ENCODE data around the gene ATP2A1. TPM values are rescaled to one million over a fixed set of nuclear protein-coding genes. Genes with fewer than 3 reads are reported as not detected.
A peak's percentile ranks its signal among the peaks of the same experiment; 100 is the strongest.

ATP2A1 gene
- total and polyA plus RNA-seq, 2 of the 13 experiments (the other 11 are each of a cell fraction or from before 2014, with no cell fraction given), result 3.2 to 12.5 TPM

DNA sequence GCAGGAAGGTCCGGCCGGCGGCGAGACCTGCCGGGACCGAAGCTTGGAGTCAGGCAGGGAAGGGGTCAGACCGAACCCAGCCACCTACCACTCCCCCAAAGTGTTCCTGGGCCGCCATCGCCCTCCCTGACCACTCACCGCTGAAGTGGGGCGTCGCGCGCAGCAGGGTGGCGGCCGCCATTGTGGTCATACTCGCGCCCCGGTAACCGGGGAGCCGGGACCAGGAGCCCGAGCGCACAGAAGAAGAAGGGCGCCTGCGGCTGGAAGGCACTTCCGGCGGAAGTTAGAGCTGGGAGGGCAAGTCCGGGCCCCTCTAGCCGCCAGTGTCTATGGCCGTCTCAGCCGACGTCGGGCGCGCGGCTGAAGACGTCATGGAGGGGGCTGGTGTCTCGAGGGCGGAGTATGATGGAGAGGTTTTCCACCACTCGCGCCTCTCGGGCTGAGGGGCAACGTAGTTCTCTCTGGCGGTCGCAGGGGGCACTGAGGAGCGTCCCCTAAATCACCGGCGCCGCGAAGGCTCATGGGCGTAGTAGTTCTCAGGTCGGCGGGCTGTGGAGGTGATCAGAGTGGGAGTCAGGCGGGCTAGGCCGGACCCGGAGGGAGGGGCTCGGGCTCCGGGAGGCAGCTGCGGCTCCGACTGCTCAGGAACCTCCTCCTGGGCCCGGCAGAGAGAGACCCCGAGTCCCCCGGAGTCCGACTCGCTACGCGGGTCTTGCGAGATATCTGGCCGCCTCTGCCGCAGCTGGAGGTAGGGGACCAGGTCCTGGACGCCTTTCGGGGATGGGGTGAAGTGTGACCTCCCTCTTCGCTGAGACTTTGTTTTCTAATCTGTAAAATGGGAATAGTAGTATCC, 32.0 kb upstream of the ATP2A1 start, which contains the start of gene TUFM (continued):
- TF ChIP-seq, protein P1, sequence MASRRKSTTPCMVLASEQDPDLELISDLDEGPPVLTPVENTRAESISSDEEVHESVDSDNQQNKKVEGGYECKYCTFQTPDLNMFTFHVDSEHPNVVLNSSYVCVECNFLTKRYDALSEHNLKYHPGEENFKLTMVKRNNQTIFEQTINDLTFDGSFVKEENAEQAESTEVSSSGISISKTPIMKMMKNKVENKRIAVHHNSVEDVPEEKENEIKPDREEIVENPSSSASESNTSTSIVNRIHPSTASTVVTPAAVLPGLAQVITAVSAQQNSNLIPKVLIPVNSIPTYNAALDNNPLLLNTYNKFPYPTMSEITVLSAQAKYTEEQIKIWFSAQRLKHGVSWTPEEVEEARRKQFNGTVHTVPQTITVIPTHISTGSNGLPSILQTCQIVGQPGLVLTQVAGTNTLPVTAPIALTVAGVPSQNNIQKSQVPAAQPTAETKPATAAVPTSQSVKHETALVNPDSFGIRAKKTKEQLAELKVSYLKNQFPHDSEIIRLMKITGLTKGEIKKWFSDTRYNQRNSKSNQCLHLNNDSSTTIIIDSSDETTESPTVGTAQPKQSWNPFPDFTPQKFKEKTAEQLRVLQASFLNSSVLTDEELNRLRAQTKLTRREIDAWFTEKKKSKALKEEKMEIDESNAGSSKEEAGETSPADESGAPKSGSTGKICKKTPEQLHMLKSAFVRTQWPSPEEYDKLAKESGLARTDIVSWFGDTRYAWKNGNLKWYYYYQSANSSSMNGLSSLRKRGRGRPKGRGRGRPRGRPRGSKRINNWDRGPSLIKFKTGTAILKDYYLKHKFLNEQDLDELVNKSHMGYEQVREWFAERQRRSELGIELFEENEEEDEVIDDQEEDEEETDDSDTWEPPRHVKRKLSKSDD (CRISPR knock-in tag; IDR thresholded peaks at IDR 0.05; ENCODE audit: low read depth), result peak; percentile 92
- TF ChIP-seq ARHGAP35 (CRISPR knock-in tag; IDR thresholded peaks at IDR 0.05; ENCODE audit: borderline replicate concordance), result peak; percentile 81; the same call in 1 of the 2 replicates
- peak; percentile 44; the same call in 1 of the 2 replicates for TF ChIP-seq ZNF460 (CRISPR knock-in tag; IDR thresholded peaks at IDR 0.05; ENCODE audit: borderline replicate concordance)
- TF ChIP-seq ZNF557 (CRISPR knock-in tag; IDR thresholded peaks at IDR 0.05), result 0 out of 2 replicates have a peak, but pooled peaks have one; percentile 52
- TF ChIP-seq TEAD3 (CRISPR knock-in tag; optimal IDR thresholded peaks at IDR 0.05; ENCODE audit: borderline replicate concordance), result no peak
- TF ChIP-seq, protein P2, sequence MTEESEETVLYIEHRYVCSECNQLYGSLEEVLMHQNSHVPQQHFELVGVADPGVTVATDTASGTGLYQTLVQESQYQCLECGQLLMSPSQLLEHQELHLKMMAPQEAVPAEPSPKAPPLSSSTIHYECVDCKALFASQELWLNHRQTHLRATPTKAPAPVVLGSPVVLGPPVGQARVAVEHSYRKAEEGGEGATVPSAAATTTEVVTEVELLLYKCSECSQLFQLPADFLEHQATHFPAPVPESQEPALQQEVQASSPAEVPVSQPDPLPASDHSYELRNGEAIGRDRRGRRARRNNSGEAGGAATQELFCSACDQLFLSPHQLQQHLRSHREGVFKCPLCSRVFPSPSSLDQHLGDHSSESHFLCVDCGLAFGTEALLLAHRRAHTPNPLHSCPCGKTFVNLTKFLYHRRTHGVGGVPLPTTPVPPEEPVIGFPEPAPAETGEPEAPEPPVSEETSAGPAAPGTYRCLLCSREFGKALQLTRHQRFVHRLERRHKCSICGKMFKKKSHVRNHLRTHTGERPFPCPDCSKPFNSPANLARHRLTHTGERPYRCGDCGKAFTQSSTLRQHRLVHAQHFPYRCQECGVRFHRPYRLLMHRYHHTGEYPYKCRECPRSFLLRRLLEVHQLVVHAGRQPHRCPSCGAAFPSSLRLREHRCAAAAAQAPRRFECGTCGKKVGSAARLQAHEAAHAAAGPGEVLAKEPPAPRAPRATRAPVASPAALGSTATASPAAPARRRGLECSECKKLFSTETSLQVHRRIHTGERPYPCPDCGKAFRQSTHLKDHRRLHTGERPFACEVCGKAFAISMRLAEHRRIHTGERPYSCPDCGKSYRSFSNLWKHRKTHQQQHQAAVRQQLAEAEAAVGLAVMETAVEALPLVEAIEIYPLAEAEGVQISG (CRISPR knock-in tag; IDR thresholded peaks at IDR 0.05), result peak; percentile 100
- TF ChIP-seq, protein P3, sequence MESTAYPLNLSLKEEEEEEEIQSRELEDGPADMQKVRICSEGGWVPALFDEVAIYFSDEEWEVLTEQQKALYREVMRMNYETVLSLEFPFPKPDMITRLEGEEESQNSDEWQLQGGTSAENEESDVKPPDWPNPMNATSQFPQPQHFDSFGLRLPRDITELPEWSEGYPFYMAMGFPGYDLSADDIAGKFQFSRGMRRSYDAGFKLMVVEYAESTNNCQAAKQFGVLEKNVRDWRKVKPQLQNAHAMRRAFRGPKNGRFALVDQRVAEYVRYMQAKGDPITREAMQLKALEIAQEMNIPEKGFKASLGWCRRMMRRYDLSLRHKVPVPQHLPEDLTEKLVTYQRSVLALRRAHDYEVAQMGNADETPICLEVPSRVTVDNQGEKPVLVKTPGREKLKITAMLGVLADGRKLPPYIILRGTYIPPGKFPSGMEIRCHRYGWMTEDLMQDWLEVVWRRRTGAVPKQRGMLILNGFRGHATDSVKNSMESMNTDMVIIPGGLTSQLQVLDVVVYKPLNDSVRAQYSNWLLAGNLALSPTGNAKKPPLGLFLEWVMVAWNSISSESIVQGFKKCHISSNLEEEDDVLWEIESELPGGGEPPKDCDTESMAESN (CRISPR knock-in tag; conservative IDR thresholded peaks at IDR 0.05), result peak; percentile 75
- TF ChIP-seq, protein P4, sequence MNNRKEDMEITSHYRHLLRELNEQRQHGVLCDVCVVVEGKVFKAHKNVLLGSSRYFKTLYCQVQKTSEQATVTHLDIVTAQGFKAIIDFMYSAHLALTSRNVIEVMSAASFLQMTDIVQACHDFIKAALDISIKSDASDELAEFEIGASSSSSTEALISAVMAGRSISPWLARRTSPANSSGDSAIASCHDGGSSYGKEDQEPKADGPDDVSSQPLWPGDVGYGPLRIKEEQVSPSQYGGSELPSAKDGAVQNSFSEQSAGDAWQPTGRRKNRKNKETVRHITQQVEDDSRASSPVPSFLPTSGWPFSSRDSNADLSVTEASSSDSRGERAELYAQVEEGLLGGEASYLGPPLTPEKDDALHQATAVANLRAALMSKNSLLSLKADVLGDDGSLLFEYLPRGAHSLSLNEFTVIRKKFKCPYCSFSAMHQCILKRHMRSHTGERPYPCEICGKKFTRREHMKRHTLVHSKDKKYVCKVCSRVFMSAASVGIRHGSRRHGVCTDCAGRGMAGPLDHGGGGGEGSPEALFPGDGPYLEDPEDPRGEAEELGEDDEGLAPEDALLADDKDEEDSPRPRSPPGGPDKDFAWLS (CRISPR knock-in tag; IDR thresholded peaks at IDR 0.05; ENCODE audit: borderline replicate concordance), result no peak
- peak; percentile 83; the same call in 1 of the 2 replicates for TF ChIP-seq FOXK2 (IDR thresholded peaks at IDR 0.05)
- peak; percentile 16; the same call in 1 of the 2 replicates for TF ChIP-seq CEBPG (CRISPR knock-in tag; IDR thresholded peaks at IDR 0.05)
- no peak for TF ChIP-seq CCAR2 (optimal IDR thresholded peaks at IDR 0.05; ENCODE audit: low read depth, low read length)
- TF ChIP-seq ZNF605 (CRISPR knock-in tag; IDR thresholded peaks at IDR 0.05), result peak; percentile 95
- TF ChIP-seq SNAPC2 (CRISPR knock-in tag; IDR thresholded peaks at IDR 0.05), result no peak; the same call in 1 of the 2 replicates
- peak; percentile 99 for TF ChIP-seq KDM5A (IDR thresholded peaks at IDR 0.05; ENCODE audit: borderline replicate concordance, low read length)
- no peak for TF ChIP-seq MTF1 (CRISPR knock-in tag; IDR thresholded peaks at IDR 0.05)
- TF ChIP-seq ZNF367 (CRISPR knock-in tag; IDR thresholded peaks at IDR 0.05; ENCODE audit: borderline replicate concordance), result 0 out of 2 replicates have a peak, but pooled peaks have one; percentile 67
- TF ChIP-seq, protein P5, sequence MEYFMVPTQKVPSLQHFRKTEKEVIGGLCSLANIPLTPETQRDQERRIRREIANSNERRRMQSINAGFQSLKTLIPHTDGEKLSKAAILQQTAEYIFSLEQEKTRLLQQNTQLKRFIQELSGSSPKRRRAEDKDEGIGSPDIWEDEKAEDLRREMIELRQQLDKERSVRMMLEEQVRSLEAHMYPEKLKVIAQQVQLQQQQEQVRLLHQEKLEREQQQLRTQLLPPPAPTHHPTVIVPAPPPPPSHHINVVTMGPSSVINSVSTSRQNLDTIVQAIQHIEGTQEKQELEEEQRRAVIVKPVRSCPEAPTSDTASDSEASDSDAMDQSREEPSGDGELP (IDR thresholded peaks at IDR 0.05; ENCODE audit: borderline replicate concordance, low read depth), result peak; percentile 46
- TF ChIP-seq, protein P6, sequence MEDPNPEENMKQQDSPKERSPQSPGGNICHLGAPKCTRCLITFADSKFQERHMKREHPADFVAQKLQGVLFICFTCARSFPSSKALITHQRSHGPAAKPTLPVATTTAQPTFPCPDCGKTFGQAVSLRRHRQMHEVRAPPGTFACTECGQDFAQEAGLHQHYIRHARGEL (CRISPR knock-in tag; IDR thresholded peaks at IDR 0.05), result no peak; the same call in 1 of the 2 replicates

Measured in HepG2 (cell line).